AG04449 (cell line): ENCODE results near the gene TCFL5.

Experiments
- CTCF ChIA-PET: fragments of 350-600 bp; formaldehyde crosslinking; extraction: SDS; loops from one replicate; lab custom pipeline; 2021; ENCODE audit warnings: antibody characterized with exemption; lab: Yijun Ruan, JAX
- POLR2A ChIA-PET: fragments of 400-600, 350-600 bp; formaldehyde crosslinking; extraction: SDS; loops from one replicate; lab custom pipeline; 2020; ENCODE audit warnings: antibody characterized with exemption, inconsistent platforms; lab: Yijun Ruan, JAX
- DNase-seq: peaks from one replicate; pipeline ENCODE4 v3.0.0-alpha.2; 2010; ENCODE audit warnings: low read depth, low spot score
- H3K4me3 ChIP-seq: 2 replicates; pipeline ENCODE4 v1.5.1; 2011; ENCODE audit warnings: low read depth, mild to moderate bottlenecking, control low read depth, low read length
- TF ChIP-seq, protein P1 (sequence below): IDR thresholded peaks from one replicate; pipeline ENCODE4 v1.5.1; 2011; ENCODE audit warnings: mild to moderate bottlenecking, moderate library complexity, low read length, control low read depth, inconsistent platforms; ENCODE audit not compliant: insufficient read depth; ENCODE audit errors: missing control alignments

The TCFL5 gene

GRCh38 chr20:62884556-62884955 is 22.9 kb upstream of the TCFL5 start:
- ChIA-PET CTCF (interaction anchor here (0.7 to 12.2 kb wide), 3 partner anchors 9 to 16 kb away, joined by 3 to 133 read pairs (median 7); no protein-coding TSS in a partner anchor), POLR2A (no interaction called here)
- TF ChIP-seq, protein P1, sequence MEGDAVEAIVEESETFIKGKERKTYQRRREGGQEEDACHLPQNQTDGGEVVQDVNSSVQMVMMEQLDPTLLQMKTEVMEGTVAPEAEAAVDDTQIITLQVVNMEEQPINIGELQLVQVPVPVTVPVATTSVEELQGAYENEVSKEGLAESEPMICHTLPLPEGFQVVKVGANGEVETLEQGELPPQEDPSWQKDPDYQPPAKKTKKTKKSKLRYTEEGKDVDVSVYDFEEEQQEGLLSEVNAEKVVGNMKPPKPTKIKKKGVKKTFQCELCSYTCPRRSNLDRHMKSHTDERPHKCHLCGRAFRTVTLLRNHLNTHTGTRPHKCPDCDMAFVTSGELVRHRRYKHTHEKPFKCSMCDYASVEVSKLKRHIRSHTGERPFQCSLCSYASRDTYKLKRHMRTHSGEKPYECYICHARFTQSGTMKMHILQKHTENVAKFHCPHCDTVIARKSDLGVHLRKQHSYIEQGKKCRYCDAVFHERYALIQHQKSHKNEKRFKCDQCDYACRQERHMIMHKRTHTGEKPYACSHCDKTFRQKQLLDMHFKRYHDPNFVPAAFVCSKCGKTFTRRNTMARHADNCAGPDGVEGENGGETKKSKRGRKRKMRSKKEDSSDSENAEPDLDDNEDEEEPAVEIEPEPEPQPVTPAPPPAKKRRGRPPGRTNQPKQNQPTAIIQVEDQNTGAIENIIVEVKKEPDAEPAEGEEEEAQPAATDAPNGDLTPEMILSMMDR, result no peak

GRCh38 chr20:62882426-62882825 is 20.8 kb upstream of the TCFL5 start:
- no peak overlapping the region for H3K4me3 ChIP-seq
- ChIA-PET POLR2A (no interaction called here), CTCF (interaction anchor here (1.0 to 1.6 kb wide), 3 partner anchors 11 to 19 kb away, joined by 3 to 5 read pairs (median 4); no protein-coding TSS in a partner anchor)
- no peak for DNase-seq
- TF ChIP-seq, protein P1, result no peak

More at GRCh38 chr20:62884556-62884955, 22.9 kb upstream of the TCFL5 start:
- no peak for DNase-seq
- no peak overlapping the region for H3K4me3 ChIP-seq

GRCh38 chr20:62881662-62882395 is 20.2 kb upstream of the TCFL5 start:
- no peak for DNase-seq
- TF ChIP-seq, protein P1, result no peak
- ChIA-PET POLR2A (no interaction called here), CTCF (interaction anchor here (0.8 to 1.6 kb wide), 4 partner anchors 12 to 91 kb away, joined by 3 to 5 read pairs (median 4); no protein-coding TSS in a partner anchor)
- H3K4me3 ChIP-seq, result no peak overlapping the region

DNA sequence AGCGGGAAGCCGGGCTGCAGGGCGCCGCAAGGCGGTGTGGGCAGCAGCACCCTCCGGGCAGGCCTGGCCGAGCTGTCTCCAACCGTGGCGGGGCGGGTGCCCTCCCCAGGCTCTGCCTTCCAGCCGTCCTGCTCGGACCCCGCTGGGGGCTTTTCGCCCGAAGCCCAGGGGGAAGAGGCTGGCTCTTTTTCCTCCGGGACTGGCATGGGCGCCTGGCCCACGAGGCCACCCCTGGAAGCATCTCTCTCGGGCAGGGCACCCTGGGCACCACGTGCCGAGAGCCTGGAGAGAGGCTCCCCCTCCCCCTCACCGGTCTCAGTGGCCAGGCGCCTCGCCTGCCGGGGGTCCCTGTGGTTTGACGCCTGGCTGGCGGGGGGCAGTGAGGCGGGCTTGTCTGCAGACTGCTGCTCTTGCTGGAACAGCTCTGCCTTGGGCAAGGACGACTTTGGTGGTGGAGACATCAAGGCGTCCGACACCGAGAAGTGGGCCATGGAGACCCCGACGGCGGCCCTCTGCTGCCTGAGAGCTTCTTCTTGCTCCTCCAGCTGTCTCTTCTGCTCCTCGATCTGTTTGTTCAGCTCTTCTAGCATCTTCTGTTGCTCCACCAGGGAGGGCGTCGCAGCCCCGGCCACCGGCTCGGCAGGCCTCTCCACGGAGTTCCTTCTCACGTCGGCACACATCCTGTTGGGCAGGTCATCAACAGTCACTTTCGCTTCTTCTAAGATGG is 19.5 kb upstream of the TCFL5 start:
- TF ChIP-seq, protein P1, result no peak
- no peak for DNase-seq
- ChIA-PET POLR2A (no interaction called here), CTCF (interaction anchor here (0.8 to 1.6 kb wide), 2 partner anchors 20 to 91 kb away, joined by 3 to 5 read pairs; no protein-coding TSS in a partner anchor)
- no peak overlapping the region for H3K4me3 ChIP-seq

DNA sequence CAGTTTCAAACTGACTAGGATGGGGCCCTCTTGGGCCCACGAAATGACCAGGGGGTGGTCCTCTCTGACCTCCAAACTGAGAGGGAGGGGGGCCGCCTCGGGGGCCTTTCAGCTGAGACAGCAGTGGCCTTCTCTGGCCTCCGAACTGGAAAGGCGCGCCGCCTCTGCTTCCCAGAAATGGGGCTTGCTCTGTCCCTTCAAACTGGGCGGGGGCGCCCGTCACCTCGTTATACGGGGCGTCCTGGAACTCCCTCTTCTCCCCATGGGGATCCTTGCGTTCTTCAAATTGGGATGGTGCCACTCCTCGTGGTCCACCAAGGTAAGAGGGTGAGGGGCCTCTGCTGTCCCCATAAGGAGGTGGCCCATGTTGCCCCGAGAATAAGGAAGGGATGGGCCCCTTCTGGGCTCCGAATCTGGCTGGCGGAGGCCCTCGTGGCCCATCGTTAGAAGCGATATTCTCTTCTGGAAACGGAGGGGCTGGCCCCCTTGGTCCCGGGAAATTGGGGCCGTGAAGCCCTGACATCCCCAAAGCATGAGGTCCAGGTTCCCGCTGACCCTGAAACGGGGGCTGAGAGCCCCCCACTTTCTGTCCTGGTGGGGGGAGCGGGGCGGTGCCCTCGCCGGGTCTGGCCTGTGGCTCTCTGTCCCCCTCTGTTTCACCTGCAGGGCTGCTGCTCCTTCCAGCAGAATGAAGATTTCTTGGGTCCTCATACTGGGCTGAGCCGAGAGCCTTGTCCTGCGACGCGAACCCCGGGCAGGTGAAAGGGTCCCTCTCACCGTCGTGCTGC is 18.7 kb upstream of the TCFL5 start:
- no peak overlapping the region for H3K4me3 ChIP-seq
- TF ChIP-seq, protein P1, result no peak
- ChIA-PET POLR2A (no interaction called here), CTCF (no interaction called here)
- DNase-seq, result no peak
